Cardiac fibroblast (primary cell): ENCODE results near the gene PARM1.
"Not testable (repeated sequence)": the region's sequence is repeated elsewhere in the genome, so short reads cannot be mapped to it uniquely, and the experiment has no call there.

ENCODE experiments used
- DNase-seq, 2 donors: peaks; one replicate each; pipeline versions ENCODE4 v3.0.0 to v3.0.0-alpha.2; 2010; ENCODE audit warnings: low read depth in 2 of 2
- H3K4me3 ChIP-seq, 2 donors: replicated peaks in 1 of 2; 1 replicate in 1 of 2; 2 replicates in 1 of 2; pipeline ENCODE4 v1.5.1; 2011; ENCODE audit warnings: low read depth in 2 of 2, low read length in 2 of 2, mild to moderate bottlenecking in 2 of 2, moderate library complexity in 1 of 2
- TF ChIP-seq, protein P1 (sequence below): IDR thresholded peaks from one replicate; pipeline ENCODE4 v1.5.1; 2011; ENCODE audit warnings: low read depth, mild to moderate bottlenecking, low read length, inconsistent platforms

The PARM1 gene

DNA sequence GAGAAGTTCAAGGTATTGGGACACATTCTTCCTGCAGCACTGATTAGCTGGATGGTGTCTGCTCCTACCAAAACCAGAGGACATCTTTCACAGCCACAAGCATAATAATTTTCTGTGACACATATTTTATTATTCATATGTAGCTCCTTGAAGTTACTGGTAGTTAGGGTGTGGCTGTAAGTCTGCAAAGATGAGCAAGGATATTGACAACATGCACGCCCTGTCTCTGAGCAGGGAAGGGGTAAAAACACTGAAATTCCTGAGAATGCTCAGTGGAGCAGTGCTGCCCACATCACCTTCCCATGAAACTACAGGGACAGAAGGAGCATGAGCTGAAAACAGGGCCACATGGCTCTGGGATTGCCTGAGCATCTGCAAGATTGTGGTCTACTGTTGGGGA, 38.9 kb downstream of the PARM1 start:
- H3K4me3 ChIP-seq, result no peak overlapping the region
- DNase-seq, result no peak
- TF ChIP-seq, protein P1, sequence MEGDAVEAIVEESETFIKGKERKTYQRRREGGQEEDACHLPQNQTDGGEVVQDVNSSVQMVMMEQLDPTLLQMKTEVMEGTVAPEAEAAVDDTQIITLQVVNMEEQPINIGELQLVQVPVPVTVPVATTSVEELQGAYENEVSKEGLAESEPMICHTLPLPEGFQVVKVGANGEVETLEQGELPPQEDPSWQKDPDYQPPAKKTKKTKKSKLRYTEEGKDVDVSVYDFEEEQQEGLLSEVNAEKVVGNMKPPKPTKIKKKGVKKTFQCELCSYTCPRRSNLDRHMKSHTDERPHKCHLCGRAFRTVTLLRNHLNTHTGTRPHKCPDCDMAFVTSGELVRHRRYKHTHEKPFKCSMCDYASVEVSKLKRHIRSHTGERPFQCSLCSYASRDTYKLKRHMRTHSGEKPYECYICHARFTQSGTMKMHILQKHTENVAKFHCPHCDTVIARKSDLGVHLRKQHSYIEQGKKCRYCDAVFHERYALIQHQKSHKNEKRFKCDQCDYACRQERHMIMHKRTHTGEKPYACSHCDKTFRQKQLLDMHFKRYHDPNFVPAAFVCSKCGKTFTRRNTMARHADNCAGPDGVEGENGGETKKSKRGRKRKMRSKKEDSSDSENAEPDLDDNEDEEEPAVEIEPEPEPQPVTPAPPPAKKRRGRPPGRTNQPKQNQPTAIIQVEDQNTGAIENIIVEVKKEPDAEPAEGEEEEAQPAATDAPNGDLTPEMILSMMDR, result no peak

DNA sequence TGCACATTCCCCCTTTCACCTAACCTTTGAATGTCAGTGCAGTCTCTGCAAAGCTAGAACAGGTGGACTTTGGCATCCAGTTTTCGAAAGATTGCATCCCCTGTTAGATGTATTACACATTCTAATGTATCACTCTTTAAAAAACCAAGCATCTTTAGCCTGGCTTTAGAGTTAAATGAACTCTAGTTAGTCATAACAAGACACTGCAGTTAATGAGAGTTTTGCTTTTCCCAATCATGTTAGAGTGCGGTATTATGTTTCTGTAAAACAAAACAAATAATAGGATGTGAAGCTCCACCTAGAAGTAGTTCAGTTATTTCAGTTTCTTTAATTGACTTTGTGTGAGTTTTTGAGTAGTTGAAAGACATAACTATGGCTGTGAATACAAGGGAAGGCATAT, 42.2 kb downstream of the PARM1 start:
- TF ChIP-seq, protein P1, result no peak
- H3K4me3 ChIP-seq, result no peak overlapping the region
- DNase-seq, result no peak

DNA sequence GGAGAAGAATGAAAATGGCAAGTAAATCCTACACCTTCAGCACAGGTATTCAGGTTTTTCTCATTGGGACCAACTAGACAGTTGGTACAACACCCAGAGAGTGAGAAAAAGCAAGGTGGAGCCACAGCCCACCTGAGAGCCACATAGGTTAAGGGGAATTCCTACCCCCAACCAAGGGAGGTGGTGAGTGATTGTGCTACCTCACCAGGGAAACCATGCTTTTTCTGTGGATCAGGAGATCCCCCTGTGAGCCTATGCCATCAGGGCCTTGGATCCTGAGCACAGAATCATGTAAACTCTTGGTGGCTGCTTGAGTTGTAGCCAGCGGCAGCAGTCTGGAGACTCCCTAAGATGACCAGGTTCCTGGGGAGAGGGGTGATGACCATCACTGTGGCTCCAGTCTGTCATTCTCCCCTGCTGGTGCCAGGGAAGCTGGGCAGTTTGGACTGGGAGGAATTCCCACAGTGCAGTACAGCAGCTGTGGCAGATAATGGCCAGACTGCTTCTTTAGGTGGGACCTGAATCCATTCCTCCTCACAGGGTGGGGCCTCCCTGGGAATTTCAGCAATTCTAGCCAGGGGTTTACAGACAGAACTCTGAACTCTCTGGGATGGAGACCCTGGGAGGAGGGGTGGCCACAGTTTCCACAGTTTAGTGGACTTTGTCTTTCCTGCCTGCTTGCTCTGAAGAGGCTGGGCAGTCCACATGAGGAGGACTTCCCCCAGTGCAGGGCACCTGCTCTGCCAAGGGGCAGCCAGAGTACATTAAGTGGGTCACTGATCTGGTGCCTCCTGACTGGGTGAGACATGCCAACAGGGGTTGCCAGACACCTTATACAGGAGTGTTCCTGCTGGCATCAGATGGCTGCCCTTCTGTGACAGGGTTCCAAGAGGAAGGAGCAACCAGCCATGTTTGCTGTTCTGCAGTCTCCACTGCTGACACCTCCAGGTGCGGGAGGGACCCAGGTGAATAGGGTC, 43.2 kb downstream of the PARM1 start:
- no peak overlapping the region for H3K4me3 ChIP-seq
- TF ChIP-seq, protein P1, result no peak
- no peak for DNase-seq

DNA sequence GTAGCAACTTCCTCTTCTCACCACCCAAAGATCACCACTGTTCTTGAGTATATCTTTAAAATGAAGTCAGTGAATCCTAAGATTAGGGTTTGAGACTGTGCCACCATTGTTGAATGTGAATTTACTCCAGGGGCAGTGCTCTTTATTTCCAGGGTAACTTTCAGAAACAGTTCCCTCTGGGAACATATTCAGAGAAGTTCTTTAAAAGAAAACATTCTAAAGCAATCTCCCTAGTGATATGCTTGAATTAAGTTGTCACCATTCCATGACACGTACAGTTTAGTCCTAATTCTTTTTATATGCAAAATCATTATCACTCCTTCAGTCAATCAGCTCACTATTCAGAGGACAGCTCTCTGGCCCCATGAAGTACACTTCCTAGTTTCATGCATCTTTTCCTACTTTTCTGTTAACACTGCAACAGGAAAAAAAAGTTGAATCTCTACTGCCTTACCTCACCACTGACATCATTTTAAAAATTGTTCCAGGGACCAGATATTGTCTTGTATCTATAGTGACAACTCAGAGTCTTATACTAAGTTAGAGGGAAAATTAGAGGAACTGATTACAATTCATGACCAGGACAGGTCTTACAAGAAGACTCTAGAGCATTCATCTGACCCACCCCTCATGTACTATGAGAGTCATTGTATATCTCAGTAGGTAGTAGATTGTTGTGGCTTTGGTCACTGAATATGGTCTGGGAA, 49.8 kb downstream of the PARM1 start:
- TF ChIP-seq, protein P1, result no peak
- no peak for DNase-seq
- H3K4me3 ChIP-seq, result no peak overlapping the region

DNA sequence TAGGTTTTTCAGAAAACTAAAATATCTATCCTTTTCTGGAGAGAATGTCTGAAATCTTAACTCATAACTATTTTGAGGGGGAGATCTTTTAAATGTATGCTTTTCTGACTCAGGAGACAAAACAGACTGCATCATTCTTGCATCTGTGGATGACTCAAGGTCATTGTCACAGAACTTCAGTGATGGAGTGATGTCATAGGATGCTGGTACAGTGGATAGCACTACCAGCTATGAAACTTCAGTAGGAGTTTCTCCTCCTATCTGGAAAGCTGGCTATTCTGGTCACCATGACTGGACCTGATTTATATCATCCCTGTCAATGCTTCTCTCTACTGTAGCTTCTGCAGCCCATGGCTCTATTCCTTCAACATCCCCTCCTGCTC, 50.3 kb downstream of the PARM1 start:
- H3K4me3 ChIP-seq, result no peak overlapping the region
- no peak for DNase-seq
- TF ChIP-seq, protein P1, result no peak

DNA sequence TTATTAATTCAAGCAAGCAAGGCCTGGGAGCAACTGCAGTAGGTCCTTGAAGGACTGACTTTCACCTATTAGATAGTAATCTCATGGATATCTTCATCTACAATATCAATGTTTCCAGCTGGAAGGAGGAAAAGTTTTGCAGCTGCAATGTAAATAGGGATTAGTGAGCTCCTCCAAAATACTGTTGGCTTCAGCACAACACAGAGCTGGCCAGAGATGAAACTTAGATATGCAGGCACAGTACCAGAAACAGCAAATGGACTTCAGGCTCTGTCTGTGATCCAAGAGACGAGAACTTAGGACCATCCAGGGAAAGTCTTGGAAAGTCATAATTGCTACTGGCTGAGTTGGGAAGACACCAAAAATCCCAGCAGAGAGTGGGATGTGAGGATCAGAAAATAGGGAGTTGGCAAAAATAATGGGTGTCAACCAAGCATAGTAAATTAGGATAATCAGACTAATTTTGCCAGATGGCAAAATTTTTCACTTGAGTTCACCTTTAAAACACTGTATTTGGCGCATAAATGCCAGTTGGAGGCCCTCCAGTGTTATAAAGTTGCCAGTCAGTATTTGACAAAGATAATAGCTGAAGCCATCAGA, 57.5 kb downstream of the PARM1 start:
- TF ChIP-seq, protein P1, result no peak
- no peak for DNase-seq

DNA sequence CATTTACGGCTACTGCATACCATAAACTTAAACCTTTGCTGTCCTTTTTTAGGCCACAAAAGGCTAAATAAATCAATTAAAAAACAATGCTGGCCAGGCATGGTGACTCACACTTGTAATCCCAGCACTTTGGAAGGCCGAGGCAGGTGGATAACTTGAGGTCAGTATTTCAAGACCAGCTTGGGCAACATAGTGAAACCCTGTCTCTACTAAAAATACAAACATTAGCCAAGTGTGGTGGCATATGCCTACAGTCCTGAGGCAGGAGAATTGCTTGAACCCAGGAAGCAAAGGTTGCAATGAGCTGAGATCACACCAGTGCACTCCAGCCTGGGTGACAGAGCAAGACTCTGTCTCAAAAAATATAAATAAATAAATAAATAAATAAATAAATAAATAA, 61.5 kb downstream of the PARM1 start:
- DNase-seq, H3K4me3 ChIP-seq: not testable (repeated sequence)

More for the DNA sequence above, 57.5 kb downstream of the PARM1 start:
- no peak overlapping the region for H3K4me3 ChIP-seq
